ENCODE data around the gene IQUB. TPM values are rescaled to one million over a fixed set of nuclear protein-coding genes. Genes with fewer than 3 reads are reported as not detected.
"Not testable (repeated sequence)": the region's sequence is repeated elsewhere in the genome, so short reads cannot be mapped to it uniquely, and the experiment has no call there.

IQUB gene
- total RNA-seq, 1 experiment from 2014 or later = 0.07 TPM

GRCh38 chr7:123435080-123435700, 99.2 kb downstream of the IQUB start:
- no peak for DNase-seq
- Histone ChIP-seq H3K4me3 (ENCODE audit: insufficient read depth, low read depth, low read length) (no peak overlapping the region), H3K36me3 (replicated peaks; ENCODE audit: control insufficient read depth, insufficient read depth, low read length) (no peaks in the 10 kb centered on the region), H3K27me3 (ENCODE audit: control insufficient read depth, insufficient read depth, low read length) (no peaks in the 10 kb centered on the region)

DNA sequence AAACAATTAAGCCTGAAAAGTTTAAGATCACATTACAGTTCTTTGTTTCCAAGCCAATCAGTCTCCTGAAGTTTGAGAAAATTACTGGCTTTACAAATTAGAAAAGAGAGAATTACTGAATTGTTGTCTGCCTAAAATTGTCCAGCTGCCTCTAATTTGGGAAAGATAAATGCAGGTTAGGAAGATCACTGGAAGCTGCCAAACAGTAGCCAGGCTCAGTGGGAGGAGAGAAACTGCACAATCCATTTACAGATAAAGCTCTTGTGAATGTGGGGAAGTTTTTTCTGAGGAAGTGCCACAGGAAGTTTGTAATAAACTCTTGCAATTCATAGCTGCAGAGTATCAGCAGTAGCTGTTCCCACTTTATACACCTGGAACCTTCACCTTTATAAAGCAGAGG, 100.7 kb downstream of the IQUB start:
- DNase-seq = no peak
- Histone ChIP-seq H3K36me3 (replicated peaks; ENCODE audit: control insufficient read depth, insufficient read depth, low read length) (no peaks in the 10 kb centered on the region), H3K27me3 (ENCODE audit: control insufficient read depth, insufficient read depth, low read length) (no peaks in the 10 kb centered on the region), H3K4me3 (ENCODE audit: insufficient read depth, low read depth, low read length) (no peak overlapping the region)

GRCh38 chr7:123432601-123433000, 101.8 kb downstream of the IQUB start:
- no peak for DNase-seq
- Histone ChIP-seq H3K36me3 (replicated peaks; ENCODE audit: control insufficient read depth, insufficient read depth, low read length) (no peaks in the 10 kb centered on the region), H3K4me3 (ENCODE audit: insufficient read depth, low read depth, low read length) (no peak overlapping the region), H3K27me3 (ENCODE audit: control insufficient read depth, insufficient read depth, low read length) (no peaks in the 10 kb centered on the region)

DNA sequence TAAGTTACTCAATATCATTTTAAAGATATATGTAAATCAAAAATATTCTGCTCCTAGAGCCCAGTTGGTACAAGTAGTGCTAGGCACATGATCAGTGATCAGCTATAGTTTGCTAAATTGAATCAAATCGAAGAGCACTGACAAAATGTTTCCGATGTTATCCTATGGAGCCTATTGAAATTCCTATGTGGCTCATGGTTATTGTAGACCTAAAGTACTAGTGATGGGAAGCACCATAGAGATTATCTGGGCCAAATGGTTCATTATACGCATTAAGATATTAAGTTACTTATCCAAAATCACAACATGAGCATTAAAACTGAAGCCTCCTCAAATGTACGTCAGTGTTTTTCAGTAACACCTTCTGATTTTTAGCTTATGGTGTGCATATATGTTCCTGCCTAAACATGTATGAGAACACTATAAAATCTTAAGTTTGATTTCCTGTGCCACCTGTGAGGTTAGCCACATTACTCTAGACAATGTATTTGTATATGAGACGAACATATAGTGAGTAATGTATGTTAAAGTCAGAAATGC, 103.2 kb downstream of the IQUB start:
- no peaks in the 10 kb centered on the region for H3K27me3 ChIP-seq (ENCODE audit: control insufficient read depth, insufficient read depth, low read length)
- no peak for DNase-seq
- no peaks in the 10 kb centered on the region for H3K36me3 ChIP-seq (replicated peaks; ENCODE audit: control insufficient read depth, insufficient read depth, low read length)
- H3K4me3 ChIP-seq (ENCODE audit: insufficient read depth, low read depth, low read length) = no peak overlapping the region

DNA sequence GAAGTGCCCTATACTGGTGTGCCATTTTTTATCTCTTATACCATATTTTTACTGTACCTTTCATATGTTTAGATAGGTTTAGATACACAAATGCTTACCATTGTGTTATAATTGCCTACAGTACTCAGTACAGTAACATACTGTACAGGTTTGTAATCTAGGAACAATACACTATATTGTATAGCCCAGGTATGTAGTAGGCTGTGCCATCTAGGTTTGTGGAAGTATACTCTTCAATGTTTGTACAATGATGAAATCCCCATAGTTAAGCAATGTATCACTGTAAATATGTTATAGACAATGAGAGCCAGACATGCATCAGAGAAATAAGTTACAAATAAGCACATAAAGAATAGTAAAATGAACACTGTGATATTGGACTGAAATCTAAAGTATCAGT, 109.1 kb downstream of the IQUB start:
- H3K4me3 ChIP-seq (ENCODE audit: insufficient read depth, low read depth, low read length) = no peak overlapping the region
- H3K27me3 ChIP-seq (ENCODE audit: control insufficient read depth, insufficient read depth, low read length) = no peaks in the 10 kb centered on the region
- no peaks in the 10 kb centered on the region for H3K36me3 ChIP-seq (replicated peaks; ENCODE audit: control insufficient read depth, insufficient read depth, low read length)
- no peak for DNase-seq

DNA sequence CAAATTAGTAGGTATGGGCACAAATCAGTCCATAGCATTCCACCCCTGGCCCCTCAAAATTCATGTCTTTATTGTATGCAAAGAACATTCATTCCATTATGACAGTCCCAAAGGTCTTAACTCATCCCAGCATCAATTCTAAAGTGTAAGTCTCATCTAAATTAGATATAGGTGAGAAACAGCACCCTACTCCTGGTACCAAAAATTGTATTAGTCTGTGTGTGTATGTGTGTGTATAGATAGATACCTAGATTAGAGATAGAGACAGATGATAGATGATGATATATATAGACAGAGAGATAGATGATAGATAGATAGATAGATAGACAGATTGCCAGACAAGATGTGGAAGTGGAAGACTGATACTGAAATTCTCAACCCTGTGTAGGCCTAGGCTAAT, 109.9 kb downstream of the IQUB start:
- Histone ChIP-seq H3K27me3 (ENCODE audit: control insufficient read depth, insufficient read depth, low read length) (no peaks in the 10 kb centered on the region), H3K4me3 (ENCODE audit: insufficient read depth, low read depth, low read length) (no peak overlapping the region), H3K36me3 (replicated peaks; ENCODE audit: control insufficient read depth, insufficient read depth, low read length) (no peaks in the 10 kb centered on the region)
- DNase-seq = no peak

DNA sequence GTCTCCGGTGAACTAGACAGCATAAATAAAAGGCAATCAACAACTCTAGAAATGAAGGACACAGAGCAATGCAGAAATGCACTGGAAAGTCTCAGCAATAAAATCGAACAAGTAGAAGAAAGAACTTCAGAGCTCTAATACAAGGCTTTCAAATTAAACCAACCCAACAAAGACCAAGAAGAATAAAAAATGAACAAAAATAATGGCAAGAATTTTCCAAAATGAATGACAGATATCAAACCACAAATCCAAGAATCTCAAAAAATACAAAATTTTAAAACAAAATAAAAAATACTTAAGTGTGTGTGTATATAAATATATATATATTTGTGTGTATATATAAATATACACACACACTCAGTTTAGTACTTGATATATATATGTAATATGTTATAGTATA, 110.8 kb downstream of the IQUB start:
- no peak overlapping the region for H3K4me3 ChIP-seq (ENCODE audit: insufficient read depth, low read depth, low read length)
- no peaks in the 10 kb centered on the region for H3K36me3 ChIP-seq (replicated peaks; ENCODE audit: control insufficient read depth, insufficient read depth, low read length)
- DNase-seq = no peak
- no peaks in the 10 kb centered on the region for H3K27me3 ChIP-seq (ENCODE audit: control insufficient read depth, insufficient read depth, low read length)

DNA sequence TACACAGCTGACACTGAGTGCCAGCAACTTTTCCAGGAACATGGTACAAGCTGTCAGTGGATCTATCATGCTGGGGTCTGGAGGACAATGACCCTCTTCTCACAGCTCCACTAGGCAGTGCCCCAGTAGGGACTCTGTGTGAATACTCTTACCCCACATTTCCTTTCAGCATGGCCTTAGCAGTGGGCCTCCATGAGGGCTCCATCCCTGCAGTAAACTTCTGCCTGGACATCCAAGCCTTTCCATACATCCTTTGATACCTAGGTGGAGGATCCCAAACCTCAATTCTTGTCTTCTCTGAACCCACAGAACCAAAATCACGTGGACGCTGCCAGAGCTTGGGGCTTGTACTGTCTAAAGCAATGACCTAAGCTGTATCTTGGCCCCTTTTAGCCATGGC, 116.8 kb downstream of the IQUB start:
- H3K36me3 ChIP-seq (replicated peaks; ENCODE audit: control insufficient read depth, insufficient read depth, low read length) = no peaks in the 10 kb centered on the region
- no peak for DNase-seq
- no peaks in the 10 kb centered on the region for H3K27me3 ChIP-seq (ENCODE audit: control insufficient read depth, insufficient read depth, low read length)
- no peak overlapping the region for H3K4me3 ChIP-seq (ENCODE audit: insufficient read depth, low read depth, low read length)

DNA sequence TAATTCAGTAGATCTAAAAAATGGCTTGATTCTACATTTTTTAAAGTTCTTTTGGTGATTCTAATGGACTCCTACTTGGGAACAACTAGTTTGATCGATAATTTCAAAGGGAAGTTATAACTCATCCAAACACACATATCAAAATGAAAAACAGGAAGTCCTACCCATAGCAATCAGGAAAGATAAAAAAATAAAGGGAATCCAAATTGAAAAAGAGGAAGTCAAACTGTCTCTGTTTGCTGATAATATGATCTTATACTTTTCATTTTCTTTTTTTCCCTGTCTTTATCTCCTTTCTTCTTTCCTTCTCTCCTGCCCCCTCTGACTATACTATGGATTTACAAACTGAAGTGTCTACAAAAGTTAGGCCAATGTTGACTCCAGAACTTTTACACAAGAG, 118.8 kb downstream of the IQUB start:
- DNase-seq = no peak
- H3K36me3 ChIP-seq (replicated peaks; ENCODE audit: control insufficient read depth, insufficient read depth, low read length) = no peaks in the 10 kb centered on the region

GRCh38 chr7:123410273-123410904, 124.0 kb downstream of the IQUB start:
- no peak for DNase-seq
- H3K27me3 ChIP-seq (ENCODE audit: control insufficient read depth, insufficient read depth, low read length) = no peaks in the 10 kb centered on the region
- H3K4me3 ChIP-seq (ENCODE audit: insufficient read depth, low read depth, low read length) = no peak overlapping the region

More for the DNA sequence above, 118.8 kb downstream of the IQUB start:
- Histone ChIP-seq H3K27me3 (ENCODE audit: control insufficient read depth, insufficient read depth, low read length) (no peaks in the 10 kb centered on the region), H3K4me3 (ENCODE audit: insufficient read depth, low read depth, low read length) (no peak overlapping the region)

GRCh38 chr7:123407951-123408350, 126.4 kb downstream of the IQUB start:
- not testable (repeated sequence) for DNase-seq; H3K4me3 ChIP-seq (ENCODE audit: insufficient read depth, low read depth, low read length); H3K27me3 ChIP-seq (ENCODE audit: control insufficient read depth, insufficient read depth, low read length); H3K36me3 ChIP-seq (replicated peaks; ENCODE audit: control insufficient read depth, insufficient read depth, low read length)

More at GRCh38 chr7:123410273-123410904, 124.0 kb downstream of the IQUB start:
- H3K36me3 ChIP-seq (replicated peaks; ENCODE audit: control insufficient read depth, insufficient read depth, low read length) = no peaks in the 10 kb centered on the region

Other genes starting within 250 kb of the IQUB start
- 63.3 and 71.8 TPM in 2 replicates for gene NDUFA5, start 23.2 kb upstream of the IQUB start, total RNA-seq (2014; rRNA removed; shearing (Covaris generic))
- gene ASB15, start 67.2 kb upstream of the IQUB start, total RNA-seq (2014; rRNA removed; shearing (Covaris generic)) = not detected in 2 replicates
- not detected in 2 replicates for gene LMOD2, start 121.3 kb upstream of the IQUB start, total RNA-seq (2014; rRNA removed; shearing (Covaris generic))
- 13.2 and 17.2 TPM in 2 replicates for gene WASL, start 214.4 kb upstream of the IQUB start, total RNA-seq (2014; rRNA removed; shearing (Covaris generic))

Measured in H7 (cell line).